Esophagus muscularis mucosa (tissue), 3 donors: ENCODE data around the gene PCNX4.

Experiments
- EP300 ChIP-seq: sonication (generic); formaldehyde crosslinking; IDR thresholded peaks from one replicate; pipeline ENCODE4 v1.6.1; 2017; ENCODE audit warnings: antibody characterized with exemption
- TF ChIP-seq, protein P1 (sequence below), 3 experiments: fragments of 200-600 bp in 2 of 3; fragments of 450-650 bp in 1 of 3; sonication (generic) in 2 of 3; IDR thresholded peaks; one replicate each; pipeline ENCODE4 v1.5.1; 2017 to 2019; ENCODE audit warnings: antibody characterized with exemption in 3 of 3, mild to moderate bottlenecking in 2 of 3, moderate library complexity in 1 of 3

DNA sequence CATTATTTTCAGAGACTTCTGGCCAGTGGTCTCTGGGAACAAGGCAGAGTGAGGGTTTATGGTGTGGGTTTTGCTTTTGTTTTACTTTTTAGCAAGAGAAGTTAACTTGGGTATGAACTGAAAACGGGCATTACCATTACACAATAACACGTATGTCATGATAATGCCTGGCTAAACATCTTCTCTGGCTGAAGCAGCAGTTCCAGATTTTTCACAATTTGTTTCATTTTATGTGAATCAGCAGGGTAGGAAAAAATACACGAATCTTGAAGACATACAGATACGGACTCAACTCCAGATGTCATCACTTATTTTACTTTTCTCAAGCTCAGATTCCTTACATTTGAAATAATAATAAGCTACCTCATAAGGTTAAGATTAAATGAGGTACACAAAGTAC is 2.5 kb upstream of the PCNX4 start:
- TF ChIP-seq, protein P1, sequence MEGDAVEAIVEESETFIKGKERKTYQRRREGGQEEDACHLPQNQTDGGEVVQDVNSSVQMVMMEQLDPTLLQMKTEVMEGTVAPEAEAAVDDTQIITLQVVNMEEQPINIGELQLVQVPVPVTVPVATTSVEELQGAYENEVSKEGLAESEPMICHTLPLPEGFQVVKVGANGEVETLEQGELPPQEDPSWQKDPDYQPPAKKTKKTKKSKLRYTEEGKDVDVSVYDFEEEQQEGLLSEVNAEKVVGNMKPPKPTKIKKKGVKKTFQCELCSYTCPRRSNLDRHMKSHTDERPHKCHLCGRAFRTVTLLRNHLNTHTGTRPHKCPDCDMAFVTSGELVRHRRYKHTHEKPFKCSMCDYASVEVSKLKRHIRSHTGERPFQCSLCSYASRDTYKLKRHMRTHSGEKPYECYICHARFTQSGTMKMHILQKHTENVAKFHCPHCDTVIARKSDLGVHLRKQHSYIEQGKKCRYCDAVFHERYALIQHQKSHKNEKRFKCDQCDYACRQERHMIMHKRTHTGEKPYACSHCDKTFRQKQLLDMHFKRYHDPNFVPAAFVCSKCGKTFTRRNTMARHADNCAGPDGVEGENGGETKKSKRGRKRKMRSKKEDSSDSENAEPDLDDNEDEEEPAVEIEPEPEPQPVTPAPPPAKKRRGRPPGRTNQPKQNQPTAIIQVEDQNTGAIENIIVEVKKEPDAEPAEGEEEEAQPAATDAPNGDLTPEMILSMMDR (IDR thresholded peaks at IDR 0.05): no peak
- TF ChIP-seq EP300: no peak
